ELF-1 (cell line): ENCODE measurements around the gene LAYN.

Experiments
- DNase-seq: peaks from one replicate; pipeline ENCODE4 v3.0.0-alpha.2; 2016; ENCODE audit warnings: low read depth, low spot score

Gene LAYN

GRCh38 chr11:111561791-111562325 lies 21.3 kb downstream of the LAYN start:
- no peak for DNase-seq

GRCh38 chr11:111562692-111563389 lies 22.3 kb downstream of the LAYN start:
- no peak for DNase-seq

GRCh38 chr11:111565114-111565720 lies 24.7 kb downstream of the LAYN start:
- peak; percentile 65 for DNase-seq

GRCh38 chr11:111566324-111566723 lies 25.8 kb downstream of the LAYN start:
- no peak for DNase-seq

GRCh38 chr11:111569476-111569875 lies 29.0 kb downstream of the LAYN start:
- DNase-seq, result no peak

- no peak for DNase-seq
These were observed 30.3 kb downstream of the LAYN start for GRCh38 chr11:111570796-111571195.

GRCh38 chr11:111571829-111572501 lies 31.4 kb downstream of the LAYN start:
- no peak for DNase-seq

GRCh38 chr11:111572581-111572980 lies 32.1 kb downstream of the LAYN start:
- no peak for DNase-seq

GRCh38 chr11:111573821-111574249 lies 33.3 kb downstream of the LAYN start:
- no peak for DNase-seq

- DNase-seq, result no peak
These were observed 34.1 kb downstream of the LAYN start for GRCh38 chr11:111574373-111575225.

GRCh38 chr11:111575740-111576139 lies 35.2 kb downstream of the LAYN start:
- DNase-seq, result no peak

- no peak for DNase-seq
These were observed 37.3 kb downstream of the LAYN start for GRCh38 chr11:111577821-111578220.

- no peak for DNase-seq
These were observed 40.8 kb downstream of the LAYN start for GRCh38 chr11:111581341-111581740.

- DNase-seq, result no peak
These were observed 41.6 kb downstream of the LAYN start for GRCh38 chr11:111582163-111582562.

- DNase-seq, result no peak
These were observed 42.4 kb downstream of the LAYN start for GRCh38 chr11:111582881-111583280.

GRCh38 chr11:111585371-111585770 lies 44.9 kb downstream of the LAYN start:
- DNase-seq, result no peak

- no peak for DNase-seq
These were observed 45.9 kb downstream of the LAYN start for GRCh38 chr11:111586388-111586831.

GRCh38 chr11:111589114-111589513 lies 48.6 kb downstream of the LAYN start:
- DNase-seq, result no peak

- no peak for DNase-seq
These were observed 49.5 kb downstream of the LAYN start for GRCh38 chr11:111589886-111590499.

GRCh38 chr11:111591187-111591960 lies 50.9 kb downstream of the LAYN start:
- no peak for DNase-seq
